NCI-H2171 (cell line): ENCODE data around the gene NUP50.

Experiments used
- DNase-seq: peaks from one replicate; lab custom pipeline; 2025; lab: John Stamatoyannopoulos, UW

Gene NUP50

GRCh38 chr22:45230026-45230721 is 66.4 kb downstream of the NUP50 start:
- DNase-seq = no peak

- DNase-seq = no peak
Measured at GRCh38 chr22:45231293-45231692, 67.6 kb downstream of the NUP50 start.

DNA sequence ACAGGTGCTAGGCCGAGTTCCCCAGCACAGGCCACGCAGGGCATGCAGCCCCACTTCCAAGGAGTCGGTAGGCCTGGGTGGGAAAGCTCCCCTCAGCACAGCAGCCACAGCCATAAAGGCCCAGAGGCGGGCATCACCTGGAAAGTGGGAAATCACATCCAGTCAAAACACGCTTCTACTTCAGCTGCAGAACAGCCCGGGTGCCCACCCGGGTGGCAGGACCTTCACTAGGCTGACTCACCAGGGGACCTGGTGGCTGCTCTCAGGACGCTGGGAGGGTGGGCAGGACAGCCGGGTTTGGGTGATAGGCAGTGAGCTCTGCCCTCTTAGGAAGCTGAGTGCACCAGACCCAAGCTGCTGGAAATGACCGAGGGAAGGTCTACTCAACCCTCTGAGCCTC is 69.7 kb downstream of the NUP50 start:
- DNase-seq = no peak

- DNase-seq = no peak
Measured at GRCh38 chr22:45233827-45234226, 70.1 kb downstream of the NUP50 start.

DNA sequence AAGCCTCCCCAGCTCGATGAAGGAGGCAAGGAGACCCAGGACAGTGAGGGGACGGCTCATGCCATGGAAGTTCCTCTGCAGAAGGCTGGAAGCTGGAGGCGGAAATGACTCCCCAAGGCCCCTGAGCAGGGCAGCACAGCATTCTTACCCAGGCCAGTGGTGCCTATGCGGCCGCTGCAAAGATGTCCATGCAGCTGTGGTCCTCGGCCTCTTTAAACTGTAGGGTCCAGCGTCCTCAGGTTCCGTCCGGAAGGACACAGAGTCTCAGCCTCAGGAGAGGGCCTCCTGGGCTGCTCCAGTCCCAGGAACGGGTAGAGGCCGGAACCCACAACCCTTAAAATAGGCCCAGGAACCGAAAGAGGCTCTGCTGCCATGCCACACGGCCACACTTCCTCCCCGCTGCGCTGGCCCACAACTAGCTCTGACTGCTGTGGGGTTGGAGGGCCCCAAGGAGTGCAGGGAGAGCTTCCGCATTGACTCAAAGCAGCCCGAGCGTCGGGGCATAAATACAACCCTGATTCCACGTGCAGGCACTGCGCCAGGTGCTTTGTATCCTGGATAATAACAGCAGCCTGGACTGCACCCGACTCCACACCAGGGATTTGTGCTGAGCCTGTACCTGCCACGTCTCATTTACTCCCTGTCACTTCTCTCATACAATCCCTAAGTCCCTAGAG is 71.5 kb downstream of the NUP50 start:
- DNase-seq = no peak

- no peak for DNase-seq
Measured at GRCh38 chr22:45235851-45236342, 72.2 kb downstream of the NUP50 start.

- no peak for DNase-seq
Measured at GRCh38 chr22:45237065-45237990, 73.6 kb downstream of the NUP50 start.
